ENCODE measurements around the gene PPM1L.

Gene PPM1L

GRCh38 chr3:161072211-161072621 is 316.2 kb downstream of the PPM1L start:
- Histone ChIP-seq H3K9ac (ENCODE audit: low read length) (no peak overlapping the region), H3K36me3 (replicated peaks; ENCODE audit: low read depth, low read length) (no peaks in the 10 kb centered on the region), H3K27ac (ENCODE audit: low read length) (no peak overlapping the region), H2AFZ (ENCODE audit: low read depth, low read length) (no peak overlapping the region), H3K27me3 (ENCODE audit: low read depth, low read length) (peaks cover 4% of the 10 kb centered on the region; the same call in 1 of the 2 replicates), H3K4me1 (ENCODE audit: low read length) (peaks cover 30% of the 10 kb centered on the region), H3K79me2 (ENCODE audit: low read length) (no peaks in the 10 kb centered on the region), H3K4me2 (ENCODE audit: low read length) (no peak overlapping the region), H3K4me3 (ENCODE audit: low read length) (no peak overlapping the region), H3K9me3 (ENCODE audit: insufficient read depth, low read length) (no peaks in the 10 kb centered on the region), H4K20me1 (ENCODE audit: insufficient read depth, low read length) (peaks cover 3% of the 10 kb centered on the region; the same call in 1 of the 2 replicates)
- TF ChIP-seq EZH2phosphoT487 (IDR thresholded peaks at IDR 0.05; ENCODE audit: low read depth) = no peak
- TF ChIP-seq, protein P1, sequence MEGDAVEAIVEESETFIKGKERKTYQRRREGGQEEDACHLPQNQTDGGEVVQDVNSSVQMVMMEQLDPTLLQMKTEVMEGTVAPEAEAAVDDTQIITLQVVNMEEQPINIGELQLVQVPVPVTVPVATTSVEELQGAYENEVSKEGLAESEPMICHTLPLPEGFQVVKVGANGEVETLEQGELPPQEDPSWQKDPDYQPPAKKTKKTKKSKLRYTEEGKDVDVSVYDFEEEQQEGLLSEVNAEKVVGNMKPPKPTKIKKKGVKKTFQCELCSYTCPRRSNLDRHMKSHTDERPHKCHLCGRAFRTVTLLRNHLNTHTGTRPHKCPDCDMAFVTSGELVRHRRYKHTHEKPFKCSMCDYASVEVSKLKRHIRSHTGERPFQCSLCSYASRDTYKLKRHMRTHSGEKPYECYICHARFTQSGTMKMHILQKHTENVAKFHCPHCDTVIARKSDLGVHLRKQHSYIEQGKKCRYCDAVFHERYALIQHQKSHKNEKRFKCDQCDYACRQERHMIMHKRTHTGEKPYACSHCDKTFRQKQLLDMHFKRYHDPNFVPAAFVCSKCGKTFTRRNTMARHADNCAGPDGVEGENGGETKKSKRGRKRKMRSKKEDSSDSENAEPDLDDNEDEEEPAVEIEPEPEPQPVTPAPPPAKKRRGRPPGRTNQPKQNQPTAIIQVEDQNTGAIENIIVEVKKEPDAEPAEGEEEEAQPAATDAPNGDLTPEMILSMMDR (IDR thresholded peaks at IDR 0.05; ENCODE audit: low read depth, low read length) = no peak

GRCh38 chr3:161072751-161073150 is 316.7 kb downstream of the PPM1L start:
- no peak overlapping the region for H3K4me3 ChIP-seq (ENCODE audit: low read length)
- no peak overlapping the region for H3K9ac ChIP-seq (ENCODE audit: low read length)
- H3K27ac ChIP-seq (ENCODE audit: low read length) = no peak overlapping the region
- H3K27me3 ChIP-seq (ENCODE audit: low read depth, low read length) = 0 out of 2 replicates have a peak, but pooled peaks cover 4% of the 10 kb centered on the region
- TF ChIP-seq, protein P1 (IDR thresholded peaks at IDR 0.05; ENCODE audit: low read depth, low read length) = no peak
- no peak for TF ChIP-seq EZH2phosphoT487 (IDR thresholded peaks at IDR 0.05; ENCODE audit: low read depth)
- H3K36me3 ChIP-seq (replicated peaks; ENCODE audit: low read depth, low read length) = no peaks in the 10 kb centered on the region
- H2AFZ ChIP-seq (ENCODE audit: low read depth, low read length) = no peak overlapping the region
- no peaks in the 10 kb centered on the region for H3K79me2 ChIP-seq (ENCODE audit: low read length)
- peaks cover 30% of the 10 kb centered on the region for H3K4me1 ChIP-seq (ENCODE audit: low read length)
- no peaks in the 10 kb centered on the region for H3K9me3 ChIP-seq (ENCODE audit: insufficient read depth, low read length)
- no peak overlapping the region for H3K4me2 ChIP-seq (ENCODE audit: low read length)
- peaks cover 3% of the 10 kb centered on the region; the same call in 1 of the 2 replicates for H4K20me1 ChIP-seq (ENCODE audit: insufficient read depth, low read length)

GRCh38 chr3:161073181-161073580 is 317.1 kb downstream of the PPM1L start:
- H3K9me3 ChIP-seq (ENCODE audit: insufficient read depth, low read length) = no peaks in the 10 kb centered on the region
- TF ChIP-seq EZH2phosphoT487 (IDR thresholded peaks at IDR 0.05; ENCODE audit: low read depth) = no peak
- TF ChIP-seq, protein P1 (IDR thresholded peaks at IDR 0.05; ENCODE audit: low read depth, low read length) = no peak
- no peak overlapping the region for H3K4me2 ChIP-seq (ENCODE audit: low read length)
- H4K20me1 ChIP-seq (ENCODE audit: insufficient read depth, low read length) = peaks cover 3% of the 10 kb centered on the region; the same call in 1 of the 2 replicates
- H2AFZ ChIP-seq (ENCODE audit: low read depth, low read length) = no peak overlapping the region
- 0 out of 2 replicates have a peak, but pooled peaks cover 2% of the 10 kb centered on the region for H3K27me3 ChIP-seq (ENCODE audit: low read depth, low read length)
- H3K4me3 ChIP-seq (ENCODE audit: low read length) = no peak overlapping the region
- H3K27ac ChIP-seq (ENCODE audit: low read length) = no peak overlapping the region
- no peaks in the 10 kb centered on the region for H3K79me2 ChIP-seq (ENCODE audit: low read length)
- no peaks in the 10 kb centered on the region for H3K36me3 ChIP-seq (replicated peaks; ENCODE audit: low read depth, low read length)
- peaks cover 33% of the 10 kb centered on the region for H3K4me1 ChIP-seq (ENCODE audit: low read length)
- no peak overlapping the region for H3K9ac ChIP-seq (ENCODE audit: low read length)

GRCh38 chr3:161081633-161082032 is 325.6 kb downstream of the PPM1L start:
- Histone ChIP-seq H3K27me3 (ENCODE audit: low read depth, low read length) (no peaks in the 10 kb centered on the region), H3K9ac (ENCODE audit: low read length) (no peak overlapping the region), H3K9me3 (ENCODE audit: insufficient read depth, low read length) (no peaks in the 10 kb centered on the region), H3K4me3 (ENCODE audit: low read length) (peak overlapping the region; percentile 25; the same call in 1 of the 2 replicates), H3K36me3 (replicated peaks; ENCODE audit: low read depth, low read length) (no peaks in the 10 kb centered on the region), H3K4me2 (ENCODE audit: low read length) (peak overlapping the region; percentile 52), H3K4me1 (ENCODE audit: low read length) (peaks cover 25% of the 10 kb centered on the region), H4K20me1 (ENCODE audit: insufficient read depth, low read length) (no peaks in the 10 kb centered on the region), H2AFZ (ENCODE audit: low read depth, low read length) (peak overlapping the region; percentile 73), H3K27ac (ENCODE audit: low read length) (no peak overlapping the region), H3K79me2 (ENCODE audit: low read length) (no peaks in the 10 kb centered on the region)
- no peak for TF ChIP-seq EZH2phosphoT487 (IDR thresholded peaks at IDR 0.05; ENCODE audit: low read depth)
- TF ChIP-seq, protein P1 (IDR thresholded peaks at IDR 0.05; ENCODE audit: low read depth, low read length) = no peak
